SU-DHL-6 (cell line): ENCODE data around the gene CYP39A1.

Source experiments
- EZH2phosphoT487 ChIP-seq: fragments of 200-600 bp; sonication (generic), shearing (Covaris generic); conservative IDR thresholded peaks from 2 replicates; pipeline ENCODE4 v1.6.1; 2018; ENCODE audit warnings: mild to moderate bottlenecking, antibody characterized with exemption, low read length, moderate library complexity, mixed read lengths
- TF ChIP-seq, protein P1 (sequence below): fragments of 200-600 bp; sonication (generic); IDR thresholded peaks from one replicate; pipeline ENCODE4 v1.5.1; 2017; ENCODE audit warnings: antibody characterized with exemption, mild to moderate bottlenecking, low read length, moderate library complexity; ENCODE audit not compliant: insufficient read depth, poor library complexity, severe bottlenecking

DNA sequence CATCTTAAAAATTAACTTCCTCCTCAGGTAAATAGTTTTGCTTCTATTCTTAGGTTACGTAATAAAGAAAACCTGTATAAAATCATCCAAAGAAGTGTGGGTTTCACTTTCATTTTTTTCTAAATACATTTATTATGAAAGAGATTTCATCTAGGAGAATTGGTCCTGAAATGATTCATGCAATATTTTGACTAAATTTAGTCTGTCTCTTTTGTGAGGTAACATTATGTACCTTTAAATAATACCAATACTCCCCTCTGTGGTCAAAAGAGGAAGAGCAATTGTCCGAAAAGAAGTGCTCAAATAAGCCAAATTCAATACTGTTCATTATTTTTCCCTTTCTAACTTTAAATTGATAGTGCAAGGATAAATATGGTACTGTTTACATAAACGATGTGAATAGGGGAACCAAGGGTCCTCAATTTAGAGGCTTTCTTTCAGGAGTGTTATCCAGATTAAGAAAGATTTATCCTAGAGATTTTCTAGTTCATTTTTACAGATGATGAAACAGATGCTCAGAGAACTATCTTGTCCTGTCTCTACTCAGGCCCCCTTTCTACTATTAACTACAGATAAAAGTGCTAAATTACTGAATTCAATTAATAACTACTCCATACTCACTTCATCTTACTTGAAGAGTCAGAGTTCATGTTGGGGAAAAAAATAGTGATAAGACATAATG lies 26.2 kb downstream of the CYP39A1 start:
- TF ChIP-seq, protein P1, sequence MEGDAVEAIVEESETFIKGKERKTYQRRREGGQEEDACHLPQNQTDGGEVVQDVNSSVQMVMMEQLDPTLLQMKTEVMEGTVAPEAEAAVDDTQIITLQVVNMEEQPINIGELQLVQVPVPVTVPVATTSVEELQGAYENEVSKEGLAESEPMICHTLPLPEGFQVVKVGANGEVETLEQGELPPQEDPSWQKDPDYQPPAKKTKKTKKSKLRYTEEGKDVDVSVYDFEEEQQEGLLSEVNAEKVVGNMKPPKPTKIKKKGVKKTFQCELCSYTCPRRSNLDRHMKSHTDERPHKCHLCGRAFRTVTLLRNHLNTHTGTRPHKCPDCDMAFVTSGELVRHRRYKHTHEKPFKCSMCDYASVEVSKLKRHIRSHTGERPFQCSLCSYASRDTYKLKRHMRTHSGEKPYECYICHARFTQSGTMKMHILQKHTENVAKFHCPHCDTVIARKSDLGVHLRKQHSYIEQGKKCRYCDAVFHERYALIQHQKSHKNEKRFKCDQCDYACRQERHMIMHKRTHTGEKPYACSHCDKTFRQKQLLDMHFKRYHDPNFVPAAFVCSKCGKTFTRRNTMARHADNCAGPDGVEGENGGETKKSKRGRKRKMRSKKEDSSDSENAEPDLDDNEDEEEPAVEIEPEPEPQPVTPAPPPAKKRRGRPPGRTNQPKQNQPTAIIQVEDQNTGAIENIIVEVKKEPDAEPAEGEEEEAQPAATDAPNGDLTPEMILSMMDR, result peak; percentile 73
- TF ChIP-seq EZH2phosphoT487, result no peak
